ENCODE data around the gene MYL4. TPM values are rescaled to one million over a fixed set of nuclear protein-coding genes. Genes with fewer than 3 reads are reported as not detected.

The MYL4 gene
- total and polyA plus RNA-seq, 2 donors (not counting 3 experiments of a cell fraction or from before 2014, with no cell fraction given) = 2.0 to 2.1 TPM

- no peaks in the 10 kb centered on the region for H3K79me2 ChIP-seq (ENCODE audit: control insufficient read depth, insufficient read depth, low read length)
- H3K4me2 ChIP-seq (ENCODE audit: insufficient read depth, low read length) = no peak overlapping the region
- H3K9ac ChIP-seq (replicated peaks; ENCODE audit: extremely low read depth, insufficient read depth, low read length) = no peak overlapping the region
- CTCF ChIA-PET = interaction anchor here (1.2 to 1.9 kb wide), 2 partner anchors 11 to 96 kb away, joined by 4 to 8 read pairs; partner anchors contain the start of gene MYL4
- no peaks in the 10 kb centered on the region for H3K9me1 ChIP-seq (replicated peaks; ENCODE audit: control insufficient read depth, extremely low read depth, insufficient read depth, low read length)
- H4K20me1 ChIP-seq (replicated peaks; ENCODE audit: control insufficient read depth, extremely low read depth, insufficient read depth, low read length) = no peaks in the 10 kb centered on the region
- dilution Hi-C loops (cut with MboI; ENCODE audit: extremely low pct_ligation_motif_present, low sequenced_read_pairs) (no loop called here), intact Hi-C loops (cut with micrococcal nuclease) (no loop called here)
- no peaks in the 10 kb centered on the region for H3K9me3 ChIP-seq (replicated peaks; ENCODE audit: control insufficient read depth, insufficient read depth, low read length)
- H3K4me1 ChIP-seq (ENCODE audit: control insufficient read depth, extremely low read depth, insufficient read depth, low read length) = peaks cover 22% of the 10 kb centered on the region
- no peaks in the 10 kb centered on the region for H3K36me3 ChIP-seq (ENCODE audit: control insufficient read depth in 2 of 2, extremely low read depth in 1 of 2, insufficient read depth in 2 of 2, low read length in 2 of 2)
- no peak overlapping the region for H2AFZ ChIP-seq (ENCODE audit: low read depth, low read length)
- DNase-seq (ENCODE audit: low read depth, low spot score) (no peak), FAIRE-seq (no peak)
- no peaks in the 10 kb centered on the region for H3K27me3 ChIP-seq (ENCODE audit: control insufficient read depth in 2 of 2, insufficient read depth in 2 of 2, low read length in 2 of 2)
- no TSS peak for BruUV-seq (replicated peaks)
- POLR2A ChIA-PET = no interaction called here
- no peak overlapping the region for H3K27ac ChIP-seq (ENCODE audit: insufficient read depth, low read depth, low read length)
- TF ChIP-seq, protein P1, sequence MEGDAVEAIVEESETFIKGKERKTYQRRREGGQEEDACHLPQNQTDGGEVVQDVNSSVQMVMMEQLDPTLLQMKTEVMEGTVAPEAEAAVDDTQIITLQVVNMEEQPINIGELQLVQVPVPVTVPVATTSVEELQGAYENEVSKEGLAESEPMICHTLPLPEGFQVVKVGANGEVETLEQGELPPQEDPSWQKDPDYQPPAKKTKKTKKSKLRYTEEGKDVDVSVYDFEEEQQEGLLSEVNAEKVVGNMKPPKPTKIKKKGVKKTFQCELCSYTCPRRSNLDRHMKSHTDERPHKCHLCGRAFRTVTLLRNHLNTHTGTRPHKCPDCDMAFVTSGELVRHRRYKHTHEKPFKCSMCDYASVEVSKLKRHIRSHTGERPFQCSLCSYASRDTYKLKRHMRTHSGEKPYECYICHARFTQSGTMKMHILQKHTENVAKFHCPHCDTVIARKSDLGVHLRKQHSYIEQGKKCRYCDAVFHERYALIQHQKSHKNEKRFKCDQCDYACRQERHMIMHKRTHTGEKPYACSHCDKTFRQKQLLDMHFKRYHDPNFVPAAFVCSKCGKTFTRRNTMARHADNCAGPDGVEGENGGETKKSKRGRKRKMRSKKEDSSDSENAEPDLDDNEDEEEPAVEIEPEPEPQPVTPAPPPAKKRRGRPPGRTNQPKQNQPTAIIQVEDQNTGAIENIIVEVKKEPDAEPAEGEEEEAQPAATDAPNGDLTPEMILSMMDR (IDR thresholded peaks at IDR 0.05; ENCODE audit: extremely low read depth in 1 of 2, insufficient read depth in 1 of 2, low read depth in 1 of 2, low read length in 2 of 2) = no peak
- no peak for TF ChIP-seq JUN (IDR thresholded peaks at IDR 0.05; ENCODE audit: borderline replicate concordance, insufficient read depth, insufficient read length, low read depth)
- no peak for TF ChIP-seq POLR2A (IDR thresholded peaks at IDR 0.05; ENCODE audit: low read depth, low read length)
- TF ChIP-seq GATA2 (IDR thresholded peaks at IDR 0.05; ENCODE audit: insufficient read depth, insufficient read length, low read depth, low read length) = no peak
- TF ChIP-seq, protein P2, sequence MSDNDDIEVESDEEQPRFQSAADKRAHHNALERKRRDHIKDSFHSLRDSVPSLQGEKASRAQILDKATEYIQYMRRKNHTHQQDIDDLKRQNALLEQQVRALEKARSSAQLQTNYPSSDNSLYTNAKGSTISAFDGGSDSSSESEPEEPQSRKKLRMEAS (IDR thresholded peaks at IDR 0.05; ENCODE audit: insufficient read depth, insufficient read length) = no peak
- TF ChIP-seq FOS (IDR thresholded peaks at IDR 0.05; ENCODE audit: borderline replicate concordance, insufficient read depth, low read length) = no peak
- no peak for TF ChIP-seq EZH2 (IDR thresholded peaks at IDR 0.05; ENCODE audit: borderline replicate concordance, low read depth, low read length, severe bottlenecking)
- no peak for TF ChIP-seq MYC (IDR thresholded peaks at IDR 0.05; ENCODE audit: low read depth, low read length)
- TF ChIP-seq POLR2AphosphoS5 (IDR thresholded peaks at IDR 0.05; ENCODE audit: insufficient read depth, low read depth, low read length) = no peak
- H3K4me3 ChIP-seq (replicated peaks in 1 of 3; ENCODE audit: insufficient read depth in 1 of 3, low read depth in 1 of 3, low read length in 3 of 3) = no peak overlapping the region
Measured at GRCh38 chr17:47219621-47220475, 10.7 kb downstream of the MYL4 start.

Data from endothelial cell of umbilical vein (primary cell).